Epithelial cell of proximal tubule (primary cell): ENCODE measurements around the gene SYT7. TPM values are rescaled to one million over a fixed set of nuclear protein-coding genes. Genes with fewer than 3 reads are reported as not detected.
A peak's percentile ranks its signal among the peaks of the same experiment; 100 is the strongest.

Experiments used
- DNase-seq: peaks from one replicate; pipeline ENCODE4 v3.0.0-alpha.2; 2011; ENCODE audit warnings: low read depth
- H3K4me3 ChIP-seq: 2 replicates; pipeline ENCODE4 v1.5.1; 2011; ENCODE audit warnings: low read depth, mild to moderate bottlenecking, low read length
- total RNA-seq: library from RNA; depleted of rRNA; stranded (reverse); fragments of >200 nt; gene quantifications from 2 replicates; pipeline ENCODE4 v1.2.3, GENCODE V29; 2015
- TF ChIP-seq, protein P1 (sequence below): conservative IDR thresholded peaks from 2 replicates; pipeline ENCODE4 v1.5.1; 2012; ENCODE audit warnings: low read depth, mild to moderate bottlenecking, low read length

The SYT7 gene
- total RNA-seq, 1 donor from 2014 or later = 0.23 TPM

DNA sequence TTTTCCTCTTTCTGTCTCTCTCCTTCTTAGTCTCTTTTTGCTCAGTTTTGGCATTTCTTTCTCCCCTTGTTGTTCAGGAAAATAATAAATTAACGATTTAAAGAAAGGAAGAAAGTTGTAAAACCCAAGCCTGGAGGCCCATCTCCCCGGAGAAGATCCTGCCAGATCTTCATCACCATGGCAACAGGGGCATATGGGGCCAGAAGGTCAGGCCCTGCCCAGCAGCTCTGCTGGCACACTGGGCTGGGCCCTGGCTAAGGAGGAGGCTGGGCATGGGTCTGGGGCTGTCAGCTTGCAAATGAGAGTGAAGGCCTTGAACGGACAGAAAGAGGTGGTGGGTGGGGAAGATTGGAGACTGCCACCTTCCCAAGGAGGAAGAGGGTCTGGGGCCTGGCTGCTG, 69.5 kb downstream of the SYT7 start:
- TF ChIP-seq, protein P1, sequence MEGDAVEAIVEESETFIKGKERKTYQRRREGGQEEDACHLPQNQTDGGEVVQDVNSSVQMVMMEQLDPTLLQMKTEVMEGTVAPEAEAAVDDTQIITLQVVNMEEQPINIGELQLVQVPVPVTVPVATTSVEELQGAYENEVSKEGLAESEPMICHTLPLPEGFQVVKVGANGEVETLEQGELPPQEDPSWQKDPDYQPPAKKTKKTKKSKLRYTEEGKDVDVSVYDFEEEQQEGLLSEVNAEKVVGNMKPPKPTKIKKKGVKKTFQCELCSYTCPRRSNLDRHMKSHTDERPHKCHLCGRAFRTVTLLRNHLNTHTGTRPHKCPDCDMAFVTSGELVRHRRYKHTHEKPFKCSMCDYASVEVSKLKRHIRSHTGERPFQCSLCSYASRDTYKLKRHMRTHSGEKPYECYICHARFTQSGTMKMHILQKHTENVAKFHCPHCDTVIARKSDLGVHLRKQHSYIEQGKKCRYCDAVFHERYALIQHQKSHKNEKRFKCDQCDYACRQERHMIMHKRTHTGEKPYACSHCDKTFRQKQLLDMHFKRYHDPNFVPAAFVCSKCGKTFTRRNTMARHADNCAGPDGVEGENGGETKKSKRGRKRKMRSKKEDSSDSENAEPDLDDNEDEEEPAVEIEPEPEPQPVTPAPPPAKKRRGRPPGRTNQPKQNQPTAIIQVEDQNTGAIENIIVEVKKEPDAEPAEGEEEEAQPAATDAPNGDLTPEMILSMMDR = no peak
- no peak for DNase-seq
- H3K4me3 ChIP-seq = no peak overlapping the region

DNA sequence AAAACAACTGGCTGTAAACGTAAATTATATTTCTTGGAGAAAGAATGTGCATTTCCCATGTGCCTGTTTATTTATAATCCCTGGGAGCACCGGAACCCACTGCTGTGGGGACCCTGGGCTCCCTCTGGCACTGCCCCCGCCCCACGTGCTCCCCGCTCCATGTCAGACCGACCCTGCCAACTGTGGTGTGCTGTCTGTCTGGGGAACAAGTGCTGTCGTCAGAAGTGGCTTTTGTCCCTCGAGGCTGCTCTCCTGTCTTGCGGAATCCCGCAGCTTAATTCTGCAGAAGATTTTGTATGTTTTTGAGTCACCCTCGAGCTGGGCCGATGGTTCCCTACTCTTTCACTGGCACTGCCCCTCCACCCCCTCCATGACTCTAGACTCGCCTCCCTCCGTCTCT, 69.9 kb downstream of the SYT7 start:
- DNase-seq = no peak
- TF ChIP-seq, protein P1 = no peak
- no peak overlapping the region for H3K4me3 ChIP-seq

DNA sequence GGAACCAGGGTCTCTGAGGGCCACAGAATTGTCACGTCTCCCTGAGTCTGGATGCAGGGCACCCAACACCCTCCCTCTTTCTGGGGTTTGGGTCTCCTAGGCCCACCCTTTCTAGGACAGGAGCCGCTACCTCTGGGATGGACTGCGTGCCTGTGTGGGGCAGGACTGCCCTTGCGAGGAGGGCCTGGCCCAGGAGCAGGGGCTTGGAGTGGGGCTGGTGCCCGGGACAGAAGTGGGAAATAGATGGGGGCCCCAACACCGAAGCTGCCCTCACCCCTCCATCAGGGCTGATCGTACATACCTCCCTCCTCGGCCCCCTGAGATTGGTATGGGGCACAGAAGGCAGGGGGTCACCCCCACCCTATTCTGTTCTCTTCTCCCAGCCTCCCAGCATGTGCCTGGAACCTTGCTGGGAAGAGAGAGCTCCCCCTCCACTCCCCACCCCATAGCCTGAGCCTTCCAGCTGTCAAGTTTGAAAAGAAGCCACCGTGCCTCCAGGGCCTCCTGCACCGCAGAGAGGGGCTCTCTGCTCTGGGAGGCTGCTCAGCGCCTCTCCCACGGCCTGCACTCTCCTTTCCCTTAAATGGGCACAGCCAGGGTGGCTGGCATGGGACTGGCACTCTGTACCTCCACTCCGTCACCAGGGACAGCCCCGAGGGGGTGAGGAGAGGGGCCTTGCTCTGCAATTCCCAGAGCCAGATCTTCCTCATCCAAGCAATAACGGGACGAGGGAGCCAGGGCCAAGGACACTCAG, 70.5 kb downstream of the SYT7 start:
- no peak overlapping the region for H3K4me3 ChIP-seq
- no peak for DNase-seq
- TF ChIP-seq, protein P1 = no peak

DNA sequence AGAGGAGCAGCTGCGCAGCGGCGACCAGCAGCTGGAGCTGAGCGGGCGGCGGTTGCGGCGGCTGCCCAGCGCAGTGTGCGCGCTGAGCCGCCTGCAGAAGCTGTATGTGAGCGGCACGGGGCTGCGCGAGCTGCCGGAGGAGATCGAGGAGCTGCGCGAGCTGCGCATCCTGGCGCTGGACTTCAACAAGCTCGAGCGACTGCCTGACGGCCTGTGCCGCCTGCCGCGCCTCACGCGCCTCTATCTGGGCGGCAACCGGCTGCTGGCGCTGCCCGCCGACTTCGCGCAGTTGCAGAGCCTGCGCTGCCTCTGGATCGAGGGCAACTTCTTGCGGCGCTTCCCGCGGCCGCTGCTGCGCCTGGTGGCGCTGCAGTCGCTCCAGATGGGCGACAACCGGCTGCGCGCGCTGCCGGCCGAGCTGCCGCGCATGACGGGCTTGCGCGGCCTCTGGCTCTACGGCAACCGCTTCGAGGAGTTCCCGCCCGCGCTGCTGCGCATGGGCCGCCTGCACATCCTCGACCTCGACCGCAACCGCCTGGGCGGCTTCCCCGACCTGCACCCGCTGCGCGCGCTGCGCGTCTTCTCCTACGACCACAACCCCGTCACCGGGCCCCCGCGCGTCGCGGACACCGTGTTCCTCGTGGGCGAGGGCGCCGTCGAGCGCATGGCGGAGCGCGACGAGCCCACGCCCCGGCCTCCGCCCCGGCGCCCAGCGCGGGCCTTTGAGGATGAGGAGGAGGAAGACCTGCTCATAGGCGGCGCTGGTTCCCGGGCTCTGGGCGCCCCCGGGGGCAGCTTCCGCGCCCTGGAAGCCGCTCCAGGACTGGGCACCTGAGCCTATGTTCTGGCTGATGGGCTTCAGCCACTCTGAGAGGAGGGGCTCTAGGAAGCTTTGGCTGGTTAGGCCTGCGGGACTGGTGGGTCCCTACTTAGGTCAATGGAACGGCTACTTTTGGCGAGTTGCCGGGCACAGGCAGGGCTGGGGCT, 71.5 kb downstream of the SYT7 start:
- DNase-seq = no peak
- peak overlapping the region; percentile 27 for H3K4me3 ChIP-seq
- TF ChIP-seq, protein P1 = peak; percentile 33

DNA sequence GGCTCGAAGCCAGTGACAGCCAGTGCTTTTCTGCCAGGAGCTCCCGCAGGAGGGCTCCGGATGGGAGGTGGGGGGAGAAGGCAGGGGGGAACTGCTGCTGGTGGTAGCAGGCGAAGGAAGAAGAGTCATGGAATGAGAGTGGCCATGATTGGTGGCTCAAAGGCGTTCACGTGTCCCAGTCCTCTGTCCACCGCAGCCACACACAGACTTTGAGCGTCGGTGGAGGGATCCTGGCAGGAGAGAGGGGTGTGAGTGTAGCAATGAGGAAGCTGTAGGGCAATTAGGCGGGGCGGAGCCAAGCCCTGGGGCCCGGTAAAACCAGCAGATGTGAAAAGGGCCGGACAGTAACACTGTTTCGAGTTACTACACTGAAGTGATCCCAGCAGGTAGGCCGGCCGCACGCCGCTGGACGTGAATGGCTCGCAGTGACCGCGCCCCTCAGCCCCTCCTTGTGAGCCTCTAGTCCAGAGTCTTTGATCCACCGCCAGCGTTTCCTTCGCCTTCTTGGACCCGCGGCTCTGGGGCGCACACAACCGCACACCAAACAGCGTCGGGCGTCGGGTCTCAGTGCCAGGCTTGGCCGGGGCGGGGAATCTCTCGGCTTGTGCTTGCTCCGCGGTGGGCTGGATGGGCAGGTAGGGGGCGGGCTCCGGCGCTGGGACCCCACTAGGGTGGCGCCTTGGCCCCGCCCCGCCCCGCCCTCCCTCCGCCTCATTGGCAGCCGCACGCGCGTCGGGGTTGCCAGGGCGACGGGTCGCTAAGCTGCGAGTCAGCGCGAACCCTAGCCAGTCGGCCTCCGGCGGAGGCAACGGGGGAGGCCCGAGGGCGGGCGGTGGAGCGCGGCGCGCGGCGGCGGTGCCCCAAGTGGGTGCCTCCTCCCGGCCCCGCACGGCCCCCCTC, 72.7 kb downstream of the SYT7 start, which contains the start of gene LRRC10B:
TSS of gene LRRC10B (plus strand) at position 788 of the 900 bp plus-strand sequence. CDS start 250 bp downstream, outside the sequence.
- peak within 1 kb of the TSS; percentile 27 for H3K4me3 ChIP-seq
- no peak for DNase-seq
- TF ChIP-seq, protein P1 = no peak
